Parathyroid adenoma (tissue), 2 donors: Measurements from ENCODE around the gene CLDN6.

Experiments used
- H2AFZ ChIP-seq: fragments of 300-600 bp; sonication (generic); one replicate; pipeline ENCODE4 v1.7.0; 2017; ENCODE audit warnings: antibody characterized with exemption, mild to moderate bottlenecking
- H3K27ac ChIP-seq: fragments of 300-600 bp; sonication (generic); one replicate; pipeline ENCODE4 v1.7.0; 2017
- H3K27me3 ChIP-seq: fragments of 300-600 bp; sonication (generic); one replicate; pipeline ENCODE4 v1.7.0; 2017; ENCODE audit warnings: low read length; ENCODE audit not compliant: control insufficient read depth, insufficient read depth
- H3K36me3 ChIP-seq: fragments of 300-600 bp; sonication (generic); one replicate; pipeline ENCODE4 v1.7.0; 2017; ENCODE audit warnings: low read length; ENCODE audit not compliant: control insufficient read depth, insufficient read depth
- H3K4me1 ChIP-seq: fragments of 300-600 bp; sonication (generic); one replicate; pipeline ENCODE4 v1.7.0; 2017; ENCODE audit warnings: control low read depth
- H3K4me2 ChIP-seq: fragments of 300-600 bp; sonication (generic); one replicate; pipeline ENCODE4 v1.7.0; 2017; ENCODE audit warnings: low read length
- H3K4me3 ChIP-seq: fragments of 300-600 bp; sonication (generic); one replicate; pipeline ENCODE4 v1.7.0; 2017; ENCODE audit warnings: low read depth, low read length
- H3K79me2 ChIP-seq: fragments of 300-600 bp; sonication (generic); one replicate; pipeline ENCODE4 v1.7.0; 2017; ENCODE audit warnings: control low read depth
- H3K9ac ChIP-seq: fragments of 300-600 bp; sonication (generic); one replicate; pipeline ENCODE4 v1.7.0; 2017; ENCODE audit warnings: mild to moderate bottlenecking
- H3K9me3 ChIP-seq: fragments of 300-600 bp; sonication (generic); one replicate; pipeline ENCODE4 v1.7.0; 2017; ENCODE audit warnings: low read length; ENCODE audit not compliant: control insufficient read depth
- TF ChIP-seq, protein P1 (sequence below): fragments of 300-600 bp; sonication (generic); IDR thresholded peaks from one replicate; pipeline ENCODE4 v1.7.0; 2017; ENCODE audit warnings: antibody characterized with exemption, mild to moderate bottlenecking
- donor health status: primary hyperparathyroidism.

CLDN6 gene

DNA sequence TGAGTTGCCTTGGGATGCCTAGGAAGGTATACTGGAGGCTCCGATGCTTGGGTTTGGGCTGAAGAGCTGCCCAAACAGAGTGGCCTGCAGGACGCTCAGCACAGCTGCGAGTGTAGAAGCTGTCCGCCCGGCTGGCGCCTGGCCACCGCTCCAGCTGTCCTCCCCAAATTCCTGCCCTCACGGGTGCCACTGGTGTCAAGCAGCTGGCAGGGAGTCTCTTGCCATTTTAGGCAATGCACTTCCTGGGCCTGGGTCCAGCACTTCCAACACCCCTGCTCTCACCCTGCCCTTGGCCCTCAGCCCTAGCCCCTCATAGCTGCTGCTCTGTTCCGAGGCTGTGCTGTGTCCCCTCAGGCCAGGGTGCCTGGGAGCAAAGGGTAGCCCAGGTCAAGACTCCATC lies 32.5 kb downstream of the CLDN6 start:
- Histone ChIP-seq H3K9me3 (no peaks in the 10 kb centered on the region), H3K79me2 (no peaks in the 10 kb centered on the region), H3K36me3 (no peaks in the 10 kb centered on the region), H3K27ac (no peak overlapping the region), H3K4me3 (no peak overlapping the region), H2AFZ (no peak overlapping the region), H3K9ac (no peak overlapping the region), H3K27me3 (no peaks in the 10 kb centered on the region), H3K4me1 (peaks cover 3% of the 10 kb centered on the region), H3K4me2 (no peak overlapping the region)
- TF ChIP-seq, protein P1, sequence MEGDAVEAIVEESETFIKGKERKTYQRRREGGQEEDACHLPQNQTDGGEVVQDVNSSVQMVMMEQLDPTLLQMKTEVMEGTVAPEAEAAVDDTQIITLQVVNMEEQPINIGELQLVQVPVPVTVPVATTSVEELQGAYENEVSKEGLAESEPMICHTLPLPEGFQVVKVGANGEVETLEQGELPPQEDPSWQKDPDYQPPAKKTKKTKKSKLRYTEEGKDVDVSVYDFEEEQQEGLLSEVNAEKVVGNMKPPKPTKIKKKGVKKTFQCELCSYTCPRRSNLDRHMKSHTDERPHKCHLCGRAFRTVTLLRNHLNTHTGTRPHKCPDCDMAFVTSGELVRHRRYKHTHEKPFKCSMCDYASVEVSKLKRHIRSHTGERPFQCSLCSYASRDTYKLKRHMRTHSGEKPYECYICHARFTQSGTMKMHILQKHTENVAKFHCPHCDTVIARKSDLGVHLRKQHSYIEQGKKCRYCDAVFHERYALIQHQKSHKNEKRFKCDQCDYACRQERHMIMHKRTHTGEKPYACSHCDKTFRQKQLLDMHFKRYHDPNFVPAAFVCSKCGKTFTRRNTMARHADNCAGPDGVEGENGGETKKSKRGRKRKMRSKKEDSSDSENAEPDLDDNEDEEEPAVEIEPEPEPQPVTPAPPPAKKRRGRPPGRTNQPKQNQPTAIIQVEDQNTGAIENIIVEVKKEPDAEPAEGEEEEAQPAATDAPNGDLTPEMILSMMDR = no peak

DNA sequence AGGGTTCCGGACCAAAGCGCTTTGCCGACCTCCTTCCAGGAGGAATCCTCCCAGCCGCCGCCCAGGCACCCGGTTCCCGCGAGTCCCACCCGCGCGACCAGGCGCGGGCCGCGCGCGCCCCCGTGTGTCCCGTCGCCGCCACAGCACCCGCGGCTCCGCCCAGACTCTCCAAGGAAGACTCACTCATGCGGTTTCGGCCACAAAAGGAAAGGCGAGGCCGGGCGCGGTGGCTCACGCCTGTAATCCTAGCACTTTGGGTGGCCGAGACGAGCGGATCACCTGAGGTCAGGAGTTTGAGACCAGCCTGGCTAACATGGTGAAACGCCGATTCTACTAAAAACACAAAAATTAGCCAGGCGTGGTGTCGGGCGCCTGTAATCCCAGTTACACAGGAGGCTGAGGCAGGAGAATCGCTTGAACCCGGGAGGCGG lies 34.3 kb downstream of the CLDN6 start:
- H3K36me3 ChIP-seq = no peaks in the 10 kb centered on the region
- no peaks in the 10 kb centered on the region for H3K27me3 ChIP-seq
- H2AFZ ChIP-seq = peak overlapping the region; percentile 85
- no peak overlapping the region for H3K27ac ChIP-seq
- H3K9me3 ChIP-seq = no peaks in the 10 kb centered on the region
- H3K9ac ChIP-seq = no peak overlapping the region
- no peak overlapping the region for H3K4me3 ChIP-seq
- H3K79me2 ChIP-seq = no peaks in the 10 kb centered on the region
- TF ChIP-seq, protein P1 = peak; percentile 99
- peak overlapping the region; percentile 50 for H3K4me2 ChIP-seq
- peaks cover 3% of the 10 kb centered on the region for H3K4me1 ChIP-seq

DNA sequence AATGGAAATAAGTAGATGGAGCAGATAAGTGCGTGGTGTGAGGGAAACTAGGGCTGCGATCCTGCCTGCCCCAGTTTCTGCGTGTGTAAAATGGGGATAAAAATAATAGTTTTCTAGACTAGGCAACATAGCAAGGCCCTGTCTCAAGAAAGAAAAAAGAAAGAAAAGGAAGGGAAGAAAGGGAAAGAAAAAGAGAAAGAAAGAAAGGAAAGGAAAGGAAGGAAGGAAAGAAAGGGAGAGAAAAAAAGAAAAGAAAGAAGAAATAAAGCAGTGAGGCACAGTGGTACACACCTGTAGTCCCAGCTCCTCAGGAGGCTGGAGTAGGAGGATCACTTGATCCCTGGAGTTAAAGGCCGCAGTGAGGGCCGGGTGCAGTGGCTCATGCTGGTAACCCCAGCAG lies 35.6 kb downstream of the CLDN6 start:
- no peak overlapping the region for H3K4me2 ChIP-seq
- peaks cover 3% of the 10 kb centered on the region for H3K4me1 ChIP-seq
- no peak overlapping the region for H2AFZ ChIP-seq
- H3K27ac ChIP-seq = no peak overlapping the region
- no peaks in the 10 kb centered on the region for H3K9me3 ChIP-seq
- no peaks in the 10 kb centered on the region for H3K36me3 ChIP-seq
- H3K27me3 ChIP-seq = no peaks in the 10 kb centered on the region
- no peak overlapping the region for H3K9ac ChIP-seq
- H3K4me3 ChIP-seq = no peak overlapping the region
- H3K79me2 ChIP-seq = no peaks in the 10 kb centered on the region
- TF ChIP-seq, protein P1 = no peak

DNA sequence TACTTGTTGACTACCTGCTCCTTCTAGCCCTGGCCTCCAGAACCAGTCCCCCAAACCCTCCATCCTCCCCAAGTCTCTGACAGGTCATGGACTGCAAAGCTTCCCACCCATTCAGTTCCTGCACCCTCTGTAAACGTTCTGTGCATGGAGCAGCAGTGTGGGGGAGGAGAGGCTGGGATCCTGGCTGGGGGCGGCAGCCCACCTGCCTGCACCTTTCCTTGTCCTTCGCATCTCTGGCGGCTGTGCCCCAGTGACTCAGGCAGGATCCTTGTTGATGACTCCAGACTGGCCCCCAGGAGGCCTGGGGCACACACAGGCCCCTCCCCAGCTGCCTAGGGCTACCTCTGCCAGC lies 36.1 kb downstream of the CLDN6 start:
- TF ChIP-seq, protein P1 = no peak
- H3K4me2 ChIP-seq = no peak overlapping the region
- H3K79me2 ChIP-seq = no peaks in the 10 kb centered on the region
- no peak overlapping the region for H2AFZ ChIP-seq
- H3K4me1 ChIP-seq = peaks cover 3% of the 10 kb centered on the region
- no peaks in the 10 kb centered on the region for H3K36me3 ChIP-seq
- H3K4me3 ChIP-seq = no peak overlapping the region
- H3K9ac ChIP-seq = no peak overlapping the region
- H3K9me3 ChIP-seq = no peaks in the 10 kb centered on the region
- H3K27ac ChIP-seq = no peak overlapping the region
- no peaks in the 10 kb centered on the region for H3K27me3 ChIP-seq

DNA sequence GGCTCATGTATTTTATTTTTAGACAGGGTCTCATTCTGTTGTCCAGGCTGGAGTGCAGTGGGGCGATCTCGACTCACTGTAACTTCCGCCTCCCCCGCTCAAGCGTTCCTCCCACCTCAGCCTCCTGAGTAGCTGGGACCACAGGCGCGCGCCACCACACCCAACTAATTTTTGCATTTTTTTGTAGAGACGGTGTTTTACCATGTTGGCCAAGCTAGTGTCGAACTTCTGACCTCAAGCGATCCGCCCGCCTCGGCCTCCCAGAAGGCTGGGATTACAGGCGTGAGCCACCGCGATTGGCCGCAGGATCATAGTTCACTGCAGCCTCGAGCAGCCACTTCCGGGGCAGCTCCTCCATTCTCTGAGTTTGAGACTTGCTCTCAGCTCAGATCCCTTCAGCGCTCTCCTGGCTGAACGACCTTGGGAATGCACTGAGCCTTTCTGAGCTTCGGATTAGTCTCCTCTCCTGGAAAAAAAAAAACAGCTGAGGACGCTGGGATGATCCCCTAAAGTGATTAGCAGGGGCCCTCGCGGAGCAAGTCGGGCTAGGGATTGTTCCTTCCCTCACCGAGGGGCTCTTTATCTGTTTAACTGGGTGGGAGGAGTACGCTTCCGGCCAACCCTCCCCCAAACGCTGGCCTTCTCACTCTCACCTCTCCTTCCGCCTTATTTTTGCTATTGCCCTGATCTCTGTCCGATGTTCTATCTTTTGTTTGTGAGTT lies 36.6 kb downstream of the CLDN6 start:
- no peaks in the 10 kb centered on the region for H3K79me2 ChIP-seq
- H3K4me1 ChIP-seq = peaks cover 3% of the 10 kb centered on the region
- no peaks in the 10 kb centered on the region for H3K27me3 ChIP-seq
- H3K9ac ChIP-seq = no peak overlapping the region
- no peaks in the 10 kb centered on the region for H3K36me3 ChIP-seq
- H3K4me2 ChIP-seq = no peak overlapping the region
- no peak overlapping the region for H2AFZ ChIP-seq
- H3K4me3 ChIP-seq = no peak overlapping the region
- no peaks in the 10 kb centered on the region for H3K9me3 ChIP-seq
- TF ChIP-seq, protein P1 = no peak
- no peak overlapping the region for H3K27ac ChIP-seq
